22Rv1 (cell line): ENCODE data around the gene ZBTB1.

Experiments
- ZFX ChIP-seq: fragments of 450-650 bp; IDR thresholded peaks from 2 replicates; pipeline ENCODE4 v1.6.1; 2017; ENCODE audit warnings: antibody characterized with exemption, borderline replicate concordance
- TF ChIP-seq, protein P1 (sequence below): fragments of 450-650 bp; IDR thresholded peaks from 2 replicates; pipeline ENCODE4 v1.5.1; 2017; ENCODE audit warnings: mild to moderate bottlenecking

GRCh38 chr14:64518229-64518628 lies 13.7 kb downstream of the ZBTB1 start:
- TF ChIP-seq, protein P1, sequence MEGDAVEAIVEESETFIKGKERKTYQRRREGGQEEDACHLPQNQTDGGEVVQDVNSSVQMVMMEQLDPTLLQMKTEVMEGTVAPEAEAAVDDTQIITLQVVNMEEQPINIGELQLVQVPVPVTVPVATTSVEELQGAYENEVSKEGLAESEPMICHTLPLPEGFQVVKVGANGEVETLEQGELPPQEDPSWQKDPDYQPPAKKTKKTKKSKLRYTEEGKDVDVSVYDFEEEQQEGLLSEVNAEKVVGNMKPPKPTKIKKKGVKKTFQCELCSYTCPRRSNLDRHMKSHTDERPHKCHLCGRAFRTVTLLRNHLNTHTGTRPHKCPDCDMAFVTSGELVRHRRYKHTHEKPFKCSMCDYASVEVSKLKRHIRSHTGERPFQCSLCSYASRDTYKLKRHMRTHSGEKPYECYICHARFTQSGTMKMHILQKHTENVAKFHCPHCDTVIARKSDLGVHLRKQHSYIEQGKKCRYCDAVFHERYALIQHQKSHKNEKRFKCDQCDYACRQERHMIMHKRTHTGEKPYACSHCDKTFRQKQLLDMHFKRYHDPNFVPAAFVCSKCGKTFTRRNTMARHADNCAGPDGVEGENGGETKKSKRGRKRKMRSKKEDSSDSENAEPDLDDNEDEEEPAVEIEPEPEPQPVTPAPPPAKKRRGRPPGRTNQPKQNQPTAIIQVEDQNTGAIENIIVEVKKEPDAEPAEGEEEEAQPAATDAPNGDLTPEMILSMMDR, result no peak
- TF ChIP-seq ZFX, result no peak
